Liver (tissue), 9 donors: ENCODE measurements around the gene FPR1. TPM values are rescaled to one million over a fixed set of nuclear protein-coding genes. Genes with fewer than 3 reads are reported as not detected.

ENCODE experiments used
- DNase-seq: peaks from one replicate; pipeline ENCODE4 v3.0.0-alpha.2; 2017; ENCODE audit warnings: low spot score
- H3K27ac ChIP-seq, 2 donors: one replicate each; pipeline ENCODE4 v1.7.0; 2013; ENCODE audit warnings: inconsistent platforms in 2 of 2, low read length in 2 of 2, control low read depth in 1 of 2, low read depth in 1 of 2, mild to moderate bottlenecking in 1 of 2
- H3K27me3 ChIP-seq, 4 donors: one replicate each; pipeline versions ENCODE4 v1.6.1 to v1.7.0; 2013; ENCODE audit warnings: low read length in 3 of 4, inconsistent platforms in 1 of 4, mild to moderate bottlenecking in 1 of 4, moderate library complexity in 1 of 4; ENCODE audit not compliant: control insufficient read depth in 4 of 4, insufficient read depth in 4 of 4
- H3K36me3 ChIP-seq, 4 donors: one replicate each; pipeline versions ENCODE4 v1.6.1 to v1.7.0; 2013; ENCODE audit warnings: low read length in 3 of 4, mild to moderate bottlenecking in 3 of 4, low read depth in 1 of 4, moderate library complexity in 1 of 4; ENCODE audit not compliant: control insufficient read depth in 4 of 4, insufficient read depth in 3 of 4
- H3K4me1 ChIP-seq, 4 donors: one replicate each; pipeline versions ENCODE4 v1.6.1 to v1.7.0; 2013; ENCODE audit warnings: low read length in 3 of 4, mild to moderate bottlenecking in 3 of 4, moderate library complexity in 1 of 4; ENCODE audit not compliant: control insufficient read depth in 4 of 4, insufficient read depth in 4 of 4
- H3K4me3 ChIP-seq, 3 donors: one replicate each; pipeline versions ENCODE4 v1.6.1 to v1.7.0; 2013; ENCODE audit warnings: low read length in 3 of 3, control low read depth in 1 of 3, low read depth in 1 of 3, mild to moderate bottlenecking in 1 of 3
- H3K9ac ChIP-seq, 2 donors: one replicate each; pipeline ENCODE4 v1.7.0; 2013; ENCODE audit warnings: low read length in 2 of 2, mild to moderate bottlenecking in 2 of 2, moderate library complexity in 2 of 2, control low read depth in 1 of 2, low read depth in 1 of 2
- H3K9me3 ChIP-seq, 4 donors: one replicate each; pipeline versions ENCODE4 v1.6.1 to v1.7.0; 2013; ENCODE audit warnings: low read length in 3 of 4; ENCODE audit not compliant: control insufficient read depth in 4 of 4
- ATF3 ChIP-seq: IDR thresholded peaks from 2 replicates; pipeline ENCODE4 v1.6.1; 2016; ENCODE audit warnings: antibody characterized with exemption
- EGR1 ChIP-seq, 2 donors: IDR thresholded peaks; 2 replicates each; pipeline ENCODE4 v1.6.1; 2016 to 2018; ENCODE audit warnings: antibody characterized with exemption in 2 of 2, low read depth in 2 of 2
- FOXA1 ChIP-seq: IDR thresholded peaks from 2 replicates; pipeline ENCODE4 v1.6.1; 2016; ENCODE audit warnings: antibody characterized with exemption
- FOXA2 ChIP-seq: IDR thresholded peaks from 2 replicates; pipeline ENCODE4 v1.6.1; 2016; ENCODE audit warnings: antibody characterized with exemption
- HNF4A ChIP-seq, 2 donors: conservative IDR thresholded peaks; 2 replicates each; pipeline ENCODE4 v1.6.1; 2016; ENCODE audit warnings: antibody characterized with exemption in 2 of 2, mild to moderate bottlenecking in 2 of 2
- HNF4G ChIP-seq: IDR thresholded peaks from 2 replicates; pipeline ENCODE4 v1.6.1; 2016; ENCODE audit warnings: antibody characterized with exemption
- JUND ChIP-seq, 2 donors: IDR thresholded peaks; 2 replicates each; pipeline ENCODE4 v1.6.1; 2016; ENCODE audit warnings: antibody characterized with exemption in 2 of 2
- MAX ChIP-seq: IDR thresholded peaks from 2 replicates; pipeline ENCODE4 v1.6.1; 2016; ENCODE audit warnings: antibody characterized with exemption
- NR2F2 ChIP-seq: IDR thresholded peaks from 2 replicates; pipeline ENCODE4 v1.6.1; 2016; ENCODE audit warnings: antibody characterized with exemption
- RAD21 ChIP-seq, 2 donors: IDR thresholded peaks; 2 replicates each; pipeline ENCODE4 v1.6.1; 2016; ENCODE audit warnings: antibody characterized with exemption in 2 of 2, mild to moderate bottlenecking in 2 of 2
- RXRA ChIP-seq, 2 donors: IDR thresholded peaks; 2 replicates each; pipeline ENCODE4 v1.6.1; 2017 to 2018; ENCODE audit warnings: antibody characterized with exemption in 2 of 2, mild to moderate bottlenecking in 1 of 2
- SP1 ChIP-seq: IDR thresholded peaks from 2 replicates; pipeline ENCODE4 v1.6.1; 2018; ENCODE audit warnings: antibody characterized with exemption, mild to moderate bottlenecking
- TAF1 ChIP-seq: conservative IDR thresholded peaks from 2 replicates; pipeline ENCODE4 v1.6.1; 2016; ENCODE audit warnings: antibody characterized with exemption, mild to moderate bottlenecking
- YY1 ChIP-seq: IDR thresholded peaks from 2 replicates; pipeline ENCODE4 v1.6.1; 2016; ENCODE audit warnings: antibody characterized with exemption, mild to moderate bottlenecking
- ZBTB33 ChIP-seq: IDR thresholded peaks from 2 replicates; pipeline ENCODE4 v1.6.1; 2016; ENCODE audit warnings: antibody characterized with exemption
- WGBS: extraction: QIAGEN DNeasy Blood & Tissue Kit; methylation state at CpG from one replicate; pipeline ENCODE4 v1.1.7; 2013; 5-methylcytosine and 5-hydroxymethylcytosine counted together
- polyA plus RNA-seq, 2 donors: library from polyadenylated mRNA; stranded (reverse) in 1 of 2; unstranded in 1 of 2; fragments of 200-250 nt in 1 of 2; fragments of >200 nt in 1 of 2; fragmentation: Nextera tagmentation in 1 of 2; extraction: Ambion mirVana in 1 of 2; gene quantifications; one replicate each; pipeline versions ENCODE4 v1.2.1 to v1.2.3, GENCODE V29; 2013 to 2015
- total RNA-seq, 2 donors: library from RNA; depleted of rRNA; stranded (reverse); fragments of >200 nt; gene quantifications; one replicate each; pipeline ENCODE4 v1.2.3, GENCODE V29; 2014
- TF ChIP-seq, protein P1 (sequence below): fragments of 150-350 bp; IDR thresholded peaks from 2 replicates; pipeline ENCODE4 v1.5.1; 2017; ENCODE audit warnings: improper control_type of control experiment, low read depth, low read length; ENCODE audit not compliant: missing input control
- TF ChIP-seq, protein P2 (sequence below): IDR thresholded peaks from 2 replicates; pipeline ENCODE4 v1.6.1; 2016; ENCODE audit warnings: antibody characterized with exemption, mild to moderate bottlenecking
- donor health status: healthy.
- donor health status: healthy.
- donor health status: healthy.
- donor health status: healthy.
- donor health status: healthy.

FPR1 gene
- total and polyA plus RNA-seq, 4 donors, result 2.7 to 17.0 (median 8.1) TPM

DNA sequence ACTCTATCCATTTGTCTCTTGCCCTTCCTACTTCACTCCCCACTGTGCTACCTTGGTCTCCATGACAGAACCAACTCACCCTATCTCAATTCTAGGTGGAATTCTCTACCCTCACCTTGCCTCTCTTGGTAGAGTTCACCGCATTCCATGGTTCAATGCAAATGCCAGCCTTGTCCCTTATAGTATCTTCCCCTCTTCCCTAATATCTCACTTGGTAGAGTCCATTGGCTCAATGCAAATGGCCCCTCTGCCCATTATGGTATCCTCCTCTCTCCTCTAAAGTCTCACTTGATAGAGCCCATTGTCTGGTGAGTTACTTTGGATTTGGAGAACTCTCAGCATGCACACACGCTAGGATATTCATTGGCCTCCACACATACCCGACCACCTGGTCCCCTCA lies 35.8 kb downstream of the FPR1 start:
- TF ChIP-seq MAX, result no peak
- no peak for TF ChIP-seq ATF3
- TF ChIP-seq RXRA (IDR thresholded peaks at IDR 0.05), result no peak
- TF ChIP-seq, protein P1, sequence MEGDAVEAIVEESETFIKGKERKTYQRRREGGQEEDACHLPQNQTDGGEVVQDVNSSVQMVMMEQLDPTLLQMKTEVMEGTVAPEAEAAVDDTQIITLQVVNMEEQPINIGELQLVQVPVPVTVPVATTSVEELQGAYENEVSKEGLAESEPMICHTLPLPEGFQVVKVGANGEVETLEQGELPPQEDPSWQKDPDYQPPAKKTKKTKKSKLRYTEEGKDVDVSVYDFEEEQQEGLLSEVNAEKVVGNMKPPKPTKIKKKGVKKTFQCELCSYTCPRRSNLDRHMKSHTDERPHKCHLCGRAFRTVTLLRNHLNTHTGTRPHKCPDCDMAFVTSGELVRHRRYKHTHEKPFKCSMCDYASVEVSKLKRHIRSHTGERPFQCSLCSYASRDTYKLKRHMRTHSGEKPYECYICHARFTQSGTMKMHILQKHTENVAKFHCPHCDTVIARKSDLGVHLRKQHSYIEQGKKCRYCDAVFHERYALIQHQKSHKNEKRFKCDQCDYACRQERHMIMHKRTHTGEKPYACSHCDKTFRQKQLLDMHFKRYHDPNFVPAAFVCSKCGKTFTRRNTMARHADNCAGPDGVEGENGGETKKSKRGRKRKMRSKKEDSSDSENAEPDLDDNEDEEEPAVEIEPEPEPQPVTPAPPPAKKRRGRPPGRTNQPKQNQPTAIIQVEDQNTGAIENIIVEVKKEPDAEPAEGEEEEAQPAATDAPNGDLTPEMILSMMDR, result no peak
- TF ChIP-seq, protein P2, sequence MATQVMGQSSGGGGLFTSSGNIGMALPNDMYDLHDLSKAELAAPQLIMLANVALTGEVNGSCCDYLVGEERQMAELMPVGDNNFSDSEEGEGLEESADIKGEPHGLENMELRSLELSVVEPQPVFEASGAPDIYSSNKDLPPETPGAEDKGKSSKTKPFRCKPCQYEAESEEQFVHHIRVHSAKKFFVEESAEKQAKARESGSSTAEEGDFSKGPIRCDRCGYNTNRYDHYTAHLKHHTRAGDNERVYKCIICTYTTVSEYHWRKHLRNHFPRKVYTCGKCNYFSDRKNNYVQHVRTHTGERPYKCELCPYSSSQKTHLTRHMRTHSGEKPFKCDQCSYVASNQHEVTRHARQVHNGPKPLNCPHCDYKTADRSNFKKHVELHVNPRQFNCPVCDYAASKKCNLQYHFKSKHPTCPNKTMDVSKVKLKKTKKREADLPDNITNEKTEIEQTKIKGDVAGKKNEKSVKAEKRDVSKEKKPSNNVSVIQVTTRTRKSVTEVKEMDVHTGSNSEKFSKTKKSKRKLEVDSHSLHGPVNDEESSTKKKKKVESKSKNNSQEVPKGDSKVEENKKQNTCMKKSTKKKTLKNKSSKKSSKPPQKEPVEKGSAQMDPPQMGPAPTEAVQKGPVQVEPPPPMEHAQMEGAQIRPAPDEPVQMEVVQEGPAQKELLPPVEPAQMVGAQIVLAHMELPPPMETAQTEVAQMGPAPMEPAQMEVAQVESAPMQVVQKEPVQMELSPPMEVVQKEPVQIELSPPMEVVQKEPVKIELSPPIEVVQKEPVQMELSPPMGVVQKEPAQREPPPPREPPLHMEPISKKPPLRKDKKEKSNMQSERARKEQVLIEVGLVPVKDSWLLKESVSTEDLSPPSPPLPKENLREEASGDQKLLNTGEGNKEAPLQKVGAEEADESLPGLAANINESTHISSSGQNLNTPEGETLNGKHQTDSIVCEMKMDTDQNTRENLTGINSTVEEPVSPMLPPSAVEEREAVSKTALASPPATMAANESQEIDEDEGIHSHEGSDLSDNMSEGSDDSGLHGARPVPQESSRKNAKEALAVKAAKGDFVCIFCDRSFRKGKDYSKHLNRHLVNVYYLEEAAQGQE, result no peak
- TF ChIP-seq NR2F2, result no peak
- no peak for TF ChIP-seq TAF1
- no peak for TF ChIP-seq JUND (IDR thresholded peaks at IDR 0.05)
- no peak for TF ChIP-seq HNF4G
- H3K4me3 ChIP-seq, result no peak overlapping the region
- no peak overlapping the region for H3K27ac ChIP-seq
- H3K9me3 ChIP-seq, result peaks cover 0 to 5% (median under 1%) of the 10 kb centered on the region in 4 donors
- peaks cover 0 to 4% (median 0%) of the 10 kb centered on the region in 4 donors for H3K4me1 ChIP-seq
- 81% methylated on average over 3 of the region's 3 CpGs for WGBS
- peaks cover 0 to 3% (median 3%) of the 10 kb centered on the region in 4 donors for H3K27me3 ChIP-seq
- no peak for DNase-seq
- no peaks in the 10 kb centered on the region for H3K36me3 ChIP-seq
- no peak overlapping the region for H3K9ac ChIP-seq

GRCh38 chr19:51714848-51715247 lies 36.8 kb downstream of the FPR1 start:
- Histone ChIP-seq H3K9ac (no peak overlapping the region), H3K27me3 (peaks cover 0 to 3% (median 3%) of the 10 kb centered on the region in 4 donors), H3K4me3 (no peak overlapping the region), H3K36me3 (no peaks in the 10 kb centered on the region), H3K9me3 (peaks cover 0 to 5% (median under 1%) of the 10 kb centered on the region in 4 donors), H3K4me1 (peaks cover 0 to 4% (median 0%) of the 10 kb centered on the region in 4 donors), H3K27ac (no peak overlapping the region)
- WGBS, result 72% methylated on average over 3 of the region's 3 CpGs
- no peak for DNase-seq
- TF ChIP-seq HNF4A (conservative IDR thresholded peaks at IDR 0.05), result no peak
- no peak for TF ChIP-seq TAF1
- TF ChIP-seq YY1, result no peak
- TF ChIP-seq RAD21 (IDR thresholded peaks at IDR 0.05), result no peak
- TF ChIP-seq, protein P1, result no peak
- no peak for TF ChIP-seq SP1
- TF ChIP-seq NR2F2, result no peak
- no peak for TF ChIP-seq FOXA2
- TF ChIP-seq EGR1 (IDR thresholded peaks at IDR 0.05; ENCODE audit: low read depth in 2 of 2), result no peak
- no peak for TF ChIP-seq JUND (IDR thresholded peaks at IDR 0.05)
- TF ChIP-seq, protein P2, result no peak
- TF ChIP-seq FOXA1, result no peak
- TF ChIP-seq RXRA (IDR thresholded peaks at IDR 0.05), result no peak
- TF ChIP-seq ATF3, result no peak
- no peak for TF ChIP-seq ZBTB33
- no peak for TF ChIP-seq HNF4G
